Measurements from ENCODE around the gene COL6A5.
"Not testable (repeated sequence)": the region's sequence is repeated elsewhere in the genome, so short reads cannot be mapped to it uniquely, and the experiment has no call there.

COL6A5 gene

GRCh38 chr3:130446840-130447239 lies 101.4 kb downstream of the COL6A5 start:
- not testable (repeated sequence) for H3K4me3 ChIP-seq (ENCODE audit: low read length in 2 of 2); H3K36me3 ChIP-seq (ENCODE audit: control insufficient read depth in 2 of 2, insufficient read depth in 2 of 2, low read length in 2 of 2); H3K27ac ChIP-seq (ENCODE audit: low read length); H3K27me3 ChIP-seq (ENCODE audit: control insufficient read depth in 1 of 2, insufficient read depth in 2 of 2, low read length in 2 of 2); H3K9me3 ChIP-seq (ENCODE audit: control insufficient read depth in 2 of 2, low read length in 2 of 2); H3K4me1 ChIP-seq (ENCODE audit: control insufficient read depth, insufficient read depth, low read length); H3K9ac ChIP-seq (ENCODE audit: low read length in 2 of 2)

DNA sequence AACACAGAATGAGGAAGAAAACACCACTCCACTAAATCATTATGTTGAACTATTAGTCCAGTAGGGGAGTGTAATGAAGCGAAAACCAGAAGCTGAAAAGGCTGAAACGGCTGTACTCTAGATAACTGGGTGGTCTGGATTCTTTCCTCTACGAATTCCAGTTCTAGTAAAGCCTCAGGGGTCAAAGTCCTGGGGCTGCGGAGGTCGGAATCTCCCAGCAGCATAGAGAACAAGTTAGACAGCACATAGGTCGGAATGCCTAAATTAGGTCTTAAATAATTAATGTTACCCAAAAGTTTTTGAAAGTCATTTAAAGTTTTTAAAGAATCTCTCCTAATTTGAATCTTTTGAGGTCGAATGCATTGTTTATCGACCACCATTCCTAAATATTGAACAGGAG lies 102.7 kb downstream of the COL6A5 start:
- H3K27me3 ChIP-seq (ENCODE audit: control insufficient read depth in 1 of 2, insufficient read depth in 2 of 2, low read length in 2 of 2); H3K4me3 ChIP-seq (ENCODE audit: low read length in 2 of 2); H3K9me3 ChIP-seq (ENCODE audit: control insufficient read depth in 2 of 2, low read length in 2 of 2); H3K9ac ChIP-seq (ENCODE audit: low read length in 2 of 2); H3K36me3 ChIP-seq (ENCODE audit: control insufficient read depth in 2 of 2, insufficient read depth in 2 of 2, low read length in 2 of 2); H3K27ac ChIP-seq (ENCODE audit: low read length); H3K4me1 ChIP-seq (ENCODE audit: control insufficient read depth, insufficient read depth, low read length): not testable (repeated sequence)

- Histone ChIP-seq H3K27ac (ENCODE audit: low read length) (no peak overlapping the region), H3K4me3 (ENCODE audit: low read length in 2 of 2) (no peak overlapping the region), H3K9me3 (ENCODE audit: control insufficient read depth in 2 of 2, low read length in 2 of 2) (no peaks in the 10 kb centered on the region), H3K9ac (ENCODE audit: low read length in 2 of 2) (no peak overlapping the region), H3K36me3 (ENCODE audit: control insufficient read depth in 2 of 2, insufficient read depth in 2 of 2, low read length in 2 of 2) (no peaks in the 10 kb centered on the region), H3K4me1 (ENCODE audit: control insufficient read depth, insufficient read depth, low read length) (no peaks in the 10 kb centered on the region), H3K27me3 (ENCODE audit: control insufficient read depth in 1 of 2, insufficient read depth in 2 of 2, low read length in 2 of 2) (no peaks in the 10 kb centered on the region)
Observed at GRCh38 chr3:130456540-130456939, 111.1 kb downstream of the COL6A5 start.

- no peak overlapping the region for H3K27ac ChIP-seq (ENCODE audit: low read length)
- no peaks in the 10 kb centered on the region for H3K27me3 ChIP-seq (ENCODE audit: control insufficient read depth in 1 of 2, insufficient read depth in 2 of 2, low read length in 2 of 2)
- peaks cover 0 to 2% of the 10 kb centered on the region in 2 donors for H3K9me3 ChIP-seq (ENCODE audit: control insufficient read depth in 2 of 2, low read length in 2 of 2)
- no peak overlapping the region for H3K9ac ChIP-seq (ENCODE audit: low read length in 2 of 2)
- H3K4me1 ChIP-seq (ENCODE audit: control insufficient read depth, insufficient read depth, low read length): no peaks in the 10 kb centered on the region
- no peaks in the 10 kb centered on the region for H3K36me3 ChIP-seq (ENCODE audit: control insufficient read depth in 2 of 2, insufficient read depth in 2 of 2, low read length in 2 of 2)
- no peak overlapping the region for H3K4me3 ChIP-seq (ENCODE audit: low read length in 2 of 2)
Observed at GRCh38 chr3:130457671-130458070, 112.2 kb downstream of the COL6A5 start.

DNA sequence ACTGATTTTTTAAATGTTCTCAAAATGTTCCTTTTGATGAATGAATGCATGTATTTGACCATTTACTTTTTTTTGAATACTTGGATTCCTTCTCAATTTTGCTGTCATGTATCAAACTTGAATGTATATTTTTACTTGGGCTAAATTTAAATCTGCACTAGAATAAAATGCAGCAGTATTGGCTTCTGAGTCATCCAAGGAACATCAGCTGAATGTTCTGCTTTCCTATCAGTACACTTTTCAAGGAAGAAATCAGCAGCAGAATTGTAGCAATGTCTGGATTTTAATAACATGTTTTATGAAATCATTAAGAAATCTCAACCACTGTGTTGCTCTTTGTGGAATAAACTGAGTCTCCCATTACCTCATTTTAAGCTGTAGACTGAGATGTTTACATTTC lies 114.5 kb downstream of the COL6A5 start:
- no peak overlapping the region for H3K4me3 ChIP-seq (ENCODE audit: low read length in 2 of 2)
- H3K4me1 ChIP-seq (ENCODE audit: control insufficient read depth, insufficient read depth, low read length): no peaks in the 10 kb centered on the region
- H3K36me3 ChIP-seq (ENCODE audit: control insufficient read depth in 2 of 2, insufficient read depth in 2 of 2, low read length in 2 of 2): no peaks in the 10 kb centered on the region
- no peaks in the 10 kb centered on the region for H3K27me3 ChIP-seq (ENCODE audit: control insufficient read depth in 1 of 2, insufficient read depth in 2 of 2, low read length in 2 of 2)
- H3K9ac ChIP-seq (ENCODE audit: low read length in 2 of 2): no peak overlapping the region
- H3K27ac ChIP-seq (ENCODE audit: low read length): no peak overlapping the region
- H3K9me3 ChIP-seq (ENCODE audit: control insufficient read depth in 2 of 2, low read length in 2 of 2): peaks cover 0 to 2% of the 10 kb centered on the region in 2 donors

- Histone ChIP-seq H3K27ac (ENCODE audit: low read length) (no peak overlapping the region), H3K9ac (ENCODE audit: low read length in 2 of 2) (no peak overlapping the region), H3K4me1 (ENCODE audit: control insufficient read depth, insufficient read depth, low read length) (no peaks in the 10 kb centered on the region), H3K36me3 (ENCODE audit: control insufficient read depth in 2 of 2, insufficient read depth in 2 of 2, low read length in 2 of 2) (no peaks in the 10 kb centered on the region), H3K9me3 (ENCODE audit: control insufficient read depth in 2 of 2, low read length in 2 of 2) (peaks cover 0 to 2% of the 10 kb centered on the region in 2 donors), H3K4me3 (ENCODE audit: low read length in 2 of 2) (no peak overlapping the region), H3K27me3 (ENCODE audit: control insufficient read depth in 1 of 2, insufficient read depth in 2 of 2, low read length in 2 of 2) (no peaks in the 10 kb centered on the region)
Observed at GRCh38 chr3:130462089-130462488, 116.6 kb downstream of the COL6A5 start.

GRCh38 chr3:130463221-130463620 lies 117.7 kb downstream of the COL6A5 start:
- H3K27me3 ChIP-seq (ENCODE audit: control insufficient read depth in 1 of 2, insufficient read depth in 2 of 2, low read length in 2 of 2): no peaks in the 10 kb centered on the region
- no peaks in the 10 kb centered on the region for H3K4me1 ChIP-seq (ENCODE audit: control insufficient read depth, insufficient read depth, low read length)
- no peak overlapping the region for H3K27ac ChIP-seq (ENCODE audit: low read length)
- no peaks in the 10 kb centered on the region for H3K36me3 ChIP-seq (ENCODE audit: control insufficient read depth in 2 of 2, insufficient read depth in 2 of 2, low read length in 2 of 2)
- peaks cover 0 to 2% of the 10 kb centered on the region in 2 donors for H3K9me3 ChIP-seq (ENCODE audit: control insufficient read depth in 2 of 2, low read length in 2 of 2)
- H3K4me3 ChIP-seq (ENCODE audit: low read length in 2 of 2): no peak overlapping the region
- H3K9ac ChIP-seq (ENCODE audit: low read length in 2 of 2): no peak overlapping the region

GRCh38 chr3:130465521-130465920 lies 120.0 kb downstream of the COL6A5 start:
- Histone ChIP-seq H3K36me3 (ENCODE audit: control insufficient read depth in 2 of 2, insufficient read depth in 2 of 2, low read length in 2 of 2) (no peaks in the 10 kb centered on the region), H3K4me3 (ENCODE audit: low read length in 2 of 2) (no peak overlapping the region), H3K4me1 (ENCODE audit: control insufficient read depth, insufficient read depth, low read length) (no peaks in the 10 kb centered on the region), H3K9ac (ENCODE audit: low read length in 2 of 2) (no peak overlapping the region), H3K27ac (ENCODE audit: low read length) (no peak overlapping the region), H3K9me3 (ENCODE audit: control insufficient read depth in 2 of 2, low read length in 2 of 2) (peaks cover 0 to 2% of the 10 kb centered on the region in 2 donors), H3K27me3 (ENCODE audit: control insufficient read depth in 1 of 2, insufficient read depth in 2 of 2, low read length in 2 of 2) (no peaks in the 10 kb centered on the region)

- H3K27me3 ChIP-seq (ENCODE audit: control insufficient read depth in 1 of 2, insufficient read depth in 2 of 2, low read length in 2 of 2): no peaks in the 10 kb centered on the region
- H3K4me1 ChIP-seq (ENCODE audit: control insufficient read depth, insufficient read depth, low read length): no peaks in the 10 kb centered on the region
- no peak overlapping the region for H3K27ac ChIP-seq (ENCODE audit: low read length)
- no peaks in the 10 kb centered on the region for H3K9me3 ChIP-seq (ENCODE audit: control insufficient read depth in 2 of 2, low read length in 2 of 2)
- H3K9ac ChIP-seq (ENCODE audit: low read length in 2 of 2): no peak overlapping the region
- no peaks in the 10 kb centered on the region for H3K36me3 ChIP-seq (ENCODE audit: control insufficient read depth in 2 of 2, insufficient read depth in 2 of 2, low read length in 2 of 2)
- H3K4me3 ChIP-seq (ENCODE audit: low read length in 2 of 2): no peak overlapping the region
Observed at GRCh38 chr3:130468311-130468710, 122.8 kb downstream of the COL6A5 start.

GRCh38 chr3:130470126-130470525 lies 124.7 kb downstream of the COL6A5 start:
- Histone ChIP-seq H3K4me1 (ENCODE audit: control insufficient read depth, insufficient read depth, low read length) (no peaks in the 10 kb centered on the region), H3K27me3 (ENCODE audit: control insufficient read depth in 1 of 2, insufficient read depth in 2 of 2, low read length in 2 of 2) (no peaks in the 10 kb centered on the region), H3K36me3 (ENCODE audit: control insufficient read depth in 2 of 2, insufficient read depth in 2 of 2, low read length in 2 of 2) (no peaks in the 10 kb centered on the region), H3K9me3 (ENCODE audit: control insufficient read depth in 2 of 2, low read length in 2 of 2) (no peaks in the 10 kb centered on the region), H3K4me3 (ENCODE audit: low read length in 2 of 2) (no peak overlapping the region), H3K27ac (ENCODE audit: low read length) (no peak overlapping the region), H3K9ac (ENCODE audit: low read length in 2 of 2) (no peak overlapping the region)

DNA sequence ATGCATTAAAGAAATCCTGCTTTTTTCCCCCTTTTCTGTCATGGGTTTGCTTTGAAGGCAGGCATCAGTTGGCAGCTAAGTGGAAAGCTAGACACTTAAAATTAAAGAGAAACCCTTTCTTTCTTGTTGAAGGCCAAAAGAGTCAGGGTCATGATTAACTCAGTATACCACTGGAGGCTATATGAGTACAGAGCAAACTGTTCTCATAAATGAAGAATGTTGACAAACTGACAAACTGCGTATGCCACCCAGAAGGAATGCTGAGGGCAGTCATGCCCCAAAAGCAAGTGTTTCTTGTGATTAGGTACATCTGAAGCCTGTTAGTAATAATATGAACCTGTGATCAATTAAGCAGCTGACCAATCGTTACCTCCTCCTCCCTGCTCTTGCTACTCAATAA lies 127.9 kb downstream of the COL6A5 start:
- no peaks in the 10 kb centered on the region for H3K27me3 ChIP-seq (ENCODE audit: control insufficient read depth in 1 of 2, insufficient read depth in 2 of 2, low read length in 2 of 2)
- no peak overlapping the region for H3K9ac ChIP-seq (ENCODE audit: low read length in 2 of 2)
- H3K4me1 ChIP-seq (ENCODE audit: control insufficient read depth, insufficient read depth, low read length): no peaks in the 10 kb centered on the region
- no peaks in the 10 kb centered on the region for H3K9me3 ChIP-seq (ENCODE audit: control insufficient read depth in 2 of 2, low read length in 2 of 2)
- no peak overlapping the region for H3K4me3 ChIP-seq (ENCODE audit: low read length in 2 of 2)
- no peaks in the 10 kb centered on the region for H3K36me3 ChIP-seq (ENCODE audit: control insufficient read depth in 2 of 2, insufficient read depth in 2 of 2, low read length in 2 of 2)
- no peak overlapping the region for H3K27ac ChIP-seq (ENCODE audit: low read length)

- Histone ChIP-seq H3K9me3 (ENCODE audit: control insufficient read depth in 2 of 2, low read length in 2 of 2) (no peaks in the 10 kb centered on the region), H3K4me3 (ENCODE audit: low read length in 2 of 2) (no peak overlapping the region), H3K27me3 (ENCODE audit: control insufficient read depth in 1 of 2, insufficient read depth in 2 of 2, low read length in 2 of 2) (no peaks in the 10 kb centered on the region), H3K9ac (ENCODE audit: low read length in 2 of 2) (no peak overlapping the region), H3K36me3 (ENCODE audit: control insufficient read depth in 2 of 2, insufficient read depth in 2 of 2, low read length in 2 of 2) (no peaks in the 10 kb centered on the region), H3K27ac (ENCODE audit: low read length) (no peak overlapping the region), H3K4me1 (ENCODE audit: control insufficient read depth, insufficient read depth, low read length) (no peaks in the 10 kb centered on the region)
Observed at GRCh38 chr3:130480736-130481135, 135.3 kb downstream of the COL6A5 start.

Data from stomach smooth muscle (tissue), 2 donors.